Prostate gland (tissue), 2 donors: ENCODE data around the gene CDKN2A.

Source experiments
- CTCF ChIP-seq, 4 experiments: fragments of 200-600 bp in 2 of 4; fragments of 450-650 bp in 2 of 4; sonication (generic) in 2 of 4; IDR thresholded peaks; 1 replicate in 3 of 4; 2 replicates in 1 of 4; pipeline ENCODE4 v1.5.1; 2016 to 2019; ENCODE audit warnings: antibody characterized with exemption in 4 of 4, mild to moderate bottlenecking in 2 of 4, moderate library complexity in 2 of 4
- POLR2A ChIP-seq: fragments of 450-650 bp; IDR thresholded peaks from one replicate; pipeline ENCODE4 v1.6.1; 2016; ENCODE audit warnings: antibody characterized with exemption, mild to moderate bottlenecking

- TF ChIP-seq CTCF (IDR thresholded peaks at IDR 0.05) = no peak
- no peak for TF ChIP-seq POLR2A
Measured at GRCh38 chr9:22026696-22027095, 32.5 kb upstream of the CDKN2A start.
